Ramos (cell line): ENCODE results near the gene DLG2.
"Not testable (repeated sequence)": the region's sequence is repeated elsewhere in the genome, so short reads cannot be mapped to it uniquely, and the experiment has no call there.

Experiments
- in situ Hi-C: fragments of 300-500 bp; cut with MboI; formaldehyde crosslinking; loops from one replicate; pipeline ENCODE4 v1.14.3; 2022; ENCODE audit warnings: low sequenced_read_pairs; ENCODE audit not compliant: unreplicated experiment

Gene DLG2

GRCh38 chr11:84383576-84383975 lies 1243.6 kb downstream of the DLG2 start:
- in situ Hi-C loops: no loop called here

GRCh38 chr11:84381666-84382065 lies 1245.5 kb downstream of the DLG2 start:
- in situ Hi-C loops: no loop called here

GRCh38 chr11:84372381-84372950 lies 1254.7 kb downstream of the DLG2 start:
- in situ Hi-C loops: no loop called here

- in situ Hi-C loops: no loop called here
These were observed 1269.1 kb downstream of the DLG2 start for GRCh38 chr11:84358034-84358433.

- in situ Hi-C loops: no loop called here
These were observed 1271.2 kb downstream of the DLG2 start for GRCh38 chr11:84355911-84356310.

GRCh38 chr11:84345597-84345996 lies 1281.5 kb downstream of the DLG2 start:
- in situ Hi-C loops: no loop called here

- in situ Hi-C loops: no loop called here
These were observed 1282.1 kb downstream of the DLG2 start for GRCh38 chr11:84345027-84345426.

- in situ Hi-C loops: no loop called here
These were observed 1287.3 kb downstream of the DLG2 start for GRCh38 chr11:84339796-84340195.

GRCh38 chr11:84333221-84333620 lies 1293.9 kb downstream of the DLG2 start:
- in situ Hi-C loops: no loop called here

- in situ Hi-C loops: no loop called here
These were observed 1304.9 kb downstream of the DLG2 start for GRCh38 chr11:84322211-84322610.

GRCh38 chr11:84319863-84320262 lies 1307.3 kb downstream of the DLG2 start:
- in situ Hi-C loops: no loop called here

- in situ Hi-C loops: no loop called here
These were observed 1310.1 kb downstream of the DLG2 start for GRCh38 chr11:84316866-84317555.

GRCh38 chr11:84313830-84314359 lies 1313.2 kb downstream of the DLG2 start:
- in situ Hi-C loops: no loop called here

GRCh38 chr11:84310268-84310667 lies 1316.9 kb downstream of the DLG2 start:
- in situ Hi-C loops: no loop called here

GRCh38 chr11:84308491-84308890 lies 1318.7 kb downstream of the DLG2 start:
- in situ Hi-C loops: not testable (repeated sequence)

GRCh38 chr11:84300092-84300491 lies 1327.1 kb downstream of the DLG2 start:
- in situ Hi-C loops: no loop called here

GRCh38 chr11:84297570-84297969 lies 1329.6 kb downstream of the DLG2 start:
- in situ Hi-C loops: no loop called here

- in situ Hi-C loops: no loop called here
These were observed 1331.3 kb downstream of the DLG2 start for GRCh38 chr11:84295815-84296214.

GRCh38 chr11:84292955-84293354 lies 1334.2 kb downstream of the DLG2 start:
- in situ Hi-C loops: no loop called here

GRCh38 chr11:84292006-84292405 lies 1335.1 kb downstream of the DLG2 start:
- in situ Hi-C loops: no loop called here

GRCh38 chr11:84290647-84291046 lies 1336.5 kb downstream of the DLG2 start:
- in situ Hi-C loops: no loop called here

- in situ Hi-C loops: no loop called here
These were observed 1337.7 kb downstream of the DLG2 start for GRCh38 chr11:84289381-84289906.
